ENCODE data around the gene IGFL1.

DNA sequence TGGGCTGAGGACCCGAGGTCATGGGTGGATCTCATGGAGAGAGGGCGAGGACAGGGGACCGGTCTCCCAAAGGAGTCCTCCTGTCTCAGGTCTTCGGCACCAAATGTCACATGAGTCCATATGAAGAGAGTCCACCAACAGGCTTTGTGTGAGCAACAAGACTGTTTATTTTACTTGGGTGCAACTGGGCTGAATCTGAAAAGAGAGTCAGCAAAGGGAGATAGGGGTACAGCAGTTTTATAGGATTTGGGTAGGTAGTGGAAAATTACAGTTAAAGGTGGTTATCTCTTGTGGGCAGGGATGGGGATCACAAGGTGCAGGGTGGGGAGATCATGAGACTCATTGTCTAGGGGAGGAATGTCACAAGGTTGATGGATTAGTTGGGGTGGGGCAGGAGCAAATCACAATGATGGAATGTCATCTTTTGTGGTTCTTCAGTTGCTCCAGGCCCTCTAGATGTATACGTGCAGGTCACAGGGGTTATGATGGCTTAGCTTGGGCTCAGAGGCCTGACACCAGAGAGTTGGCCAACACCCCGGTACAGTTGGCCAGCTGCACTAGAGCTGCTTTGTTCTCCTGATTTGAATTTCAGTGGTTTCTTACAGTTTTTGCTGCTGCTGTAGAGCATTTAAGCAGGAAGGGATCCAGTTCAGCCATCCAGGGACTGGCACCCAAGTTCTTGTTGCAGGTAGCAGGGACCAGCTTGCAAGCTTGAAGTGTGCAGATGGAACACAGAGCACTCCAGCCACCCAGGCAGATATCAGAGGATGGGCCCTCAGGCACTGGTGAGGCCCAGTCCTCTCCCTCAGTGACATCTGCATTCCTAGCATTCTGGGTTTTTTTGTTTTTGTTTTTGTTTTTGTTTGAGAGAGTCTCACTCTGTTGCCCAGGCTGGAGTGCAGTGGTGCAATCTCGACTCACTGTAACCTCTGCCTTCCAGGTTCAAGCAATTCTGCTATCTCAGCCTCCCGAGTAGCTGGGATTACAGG is 26.4 kb upstream of the IGFL1 start:
- TF ChIP-seq, protein P1, sequence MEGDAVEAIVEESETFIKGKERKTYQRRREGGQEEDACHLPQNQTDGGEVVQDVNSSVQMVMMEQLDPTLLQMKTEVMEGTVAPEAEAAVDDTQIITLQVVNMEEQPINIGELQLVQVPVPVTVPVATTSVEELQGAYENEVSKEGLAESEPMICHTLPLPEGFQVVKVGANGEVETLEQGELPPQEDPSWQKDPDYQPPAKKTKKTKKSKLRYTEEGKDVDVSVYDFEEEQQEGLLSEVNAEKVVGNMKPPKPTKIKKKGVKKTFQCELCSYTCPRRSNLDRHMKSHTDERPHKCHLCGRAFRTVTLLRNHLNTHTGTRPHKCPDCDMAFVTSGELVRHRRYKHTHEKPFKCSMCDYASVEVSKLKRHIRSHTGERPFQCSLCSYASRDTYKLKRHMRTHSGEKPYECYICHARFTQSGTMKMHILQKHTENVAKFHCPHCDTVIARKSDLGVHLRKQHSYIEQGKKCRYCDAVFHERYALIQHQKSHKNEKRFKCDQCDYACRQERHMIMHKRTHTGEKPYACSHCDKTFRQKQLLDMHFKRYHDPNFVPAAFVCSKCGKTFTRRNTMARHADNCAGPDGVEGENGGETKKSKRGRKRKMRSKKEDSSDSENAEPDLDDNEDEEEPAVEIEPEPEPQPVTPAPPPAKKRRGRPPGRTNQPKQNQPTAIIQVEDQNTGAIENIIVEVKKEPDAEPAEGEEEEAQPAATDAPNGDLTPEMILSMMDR (IDR thresholded peaks at IDR 0.05), result no peak
- no peak for TF ChIP-seq POLR2AphosphoS5 (IDR thresholded peaks at IDR 0.05)
- no peak for TF ChIP-seq POLR2A (IDR thresholded peaks at IDR 0.05)

All from transverse colon (tissue), 4 donors.